Muscle of leg (tissue), 11 donors: ENCODE data around the gene GRIA4. TPM values are rescaled to one million over a fixed set of nuclear protein-coding genes. Genes with fewer than 3 reads are reported as not detected.
A peak's percentile ranks its signal among the peaks of the same experiment; 100 is the strongest.
"Not testable (repeated sequence)": the region's sequence is repeated elsewhere in the genome, so short reads cannot be mapped to it uniquely, and the experiment has no call there.

Experiments
- DNase-seq: peaks from one replicate; pipeline ENCODE4 v3.0.0; 2013
- H3K27ac ChIP-seq: one replicate; pipeline ENCODE4 v1.5.1; 2013; ENCODE audit warnings: mild to moderate bottlenecking, low read length, control low read depth
- H3K27me3 ChIP-seq: one replicate; pipeline ENCODE4 v1.6.1; 2013; ENCODE audit warnings: low read length; ENCODE audit not compliant: control insufficient read depth, insufficient read depth
- H3K36me3 ChIP-seq: one replicate; pipeline ENCODE4 v1.6.1; 2013; ENCODE audit warnings: low read length; ENCODE audit not compliant: control insufficient read depth, insufficient read depth
- H3K4me1 ChIP-seq: one replicate; pipeline ENCODE4 v1.6.1; 2013; ENCODE audit warnings: low read length; ENCODE audit not compliant: control insufficient read depth, insufficient read depth
- H3K4me3 ChIP-seq: one replicate; pipeline ENCODE4 v1.5.1; 2013; ENCODE audit warnings: low read length, control low read depth
- H3K9me3 ChIP-seq: replicated peaks from 2 replicates; pipeline ENCODE4 v1.6.1; 2013; ENCODE audit warnings: low read depth, low read length; ENCODE audit not compliant: control insufficient read depth
- WGBS: methylation state at CpG from one replicate; pipeline ENCODE4 v1.1.5; 2013; ENCODE audit warnings: missing lambda C conversion rate; ENCODE audit not compliant: insufficient coverage; 5-methylcytosine and 5-hydroxymethylcytosine counted together
- polyA plus RNA-seq, 8 donors: library from polyadenylated mRNA; unstranded; fragments of 120-200 nt; gene quantifications; one replicate each; pipeline versions ENCODE4 v1.2.1 to v1.2.3, GENCODE V29; 2013; ENCODE audit warnings: inconsistent platforms in 1 of 8, low replicate concordance in 1 of 8; ENCODE audit not compliant: insufficient read length in 8 of 8, insufficient read depth in 1 of 8
- total RNA-seq: library from RNA; stranded (reverse); fragments of 120-200 nt; gene quantifications from one replicate; pipeline ENCODE4 v1.2.4, GENCODE V29; 2013

GRIA4 gene
- total and polyA plus RNA-seq, 9 donors: 2.7 to 14.6 (median 7.8) TPM

- Histone ChIP-seq H3K4me1 (no peaks in the 10 kb centered on the region), H3K9me3 (peaks cover 16% of the 10 kb centered on the region), H3K4me3 (no peak overlapping the region), H3K27me3 (no peaks in the 10 kb centered on the region), H3K36me3 (peaks cover 10% of the 10 kb centered on the region), H3K27ac (no peak overlapping the region)
- DNase-seq: no peak
- WGBS: 88% methylated on average over 2 of the region's 4 CpGs
Measured at GRCh38 chr11:106001304-106002012, 391.6 kb downstream of the GRIA4 start.

GRCh38 chr11:106003094-106003493 lies 393.2 kb downstream of the GRIA4 start:
- not testable (repeated sequence) for H3K4me1 ChIP-seq, H3K27ac ChIP-seq, DNase-seq, H3K27me3 ChIP-seq, H3K4me3 ChIP-seq
- Histone ChIP-seq H3K36me3 (peaks cover 15% of the 10 kb centered on the region), H3K9me3 (peaks cover 16% of the 10 kb centered on the region)
- WGBS: no CpG with 5 or more reads among the region's 4 CpGs

- no peak overlapping the region for H3K4me3 ChIP-seq
- H3K9me3 ChIP-seq: no peaks in the 10 kb centered on the region
- H3K27me3 ChIP-seq: no peaks in the 10 kb centered on the region
- peaks cover 21% of the 10 kb centered on the region for H3K36me3 ChIP-seq
- H3K4me1 ChIP-seq: no peaks in the 10 kb centered on the region
- no peak overlapping the region for H3K27ac ChIP-seq
- DNase-seq: no peak
- WGBS: 100% methylated on average over 1 of the region's 2 CpGs
Measured at GRCh38 chr11:106011481-106011880, 401.6 kb downstream of the GRIA4 start.

GRCh38 chr11:106012744-106013143 lies 402.9 kb downstream of the GRIA4 start:
- DNase-seq: peak; percentile 9
- Histone ChIP-seq H3K9me3 (no peaks in the 10 kb centered on the region), H3K36me3 (peaks cover 16% of the 10 kb centered on the region), H3K4me3 (no peak overlapping the region), H3K27me3 (no peaks in the 10 kb centered on the region), H3K27ac (no peak overlapping the region), H3K4me1 (no peaks in the 10 kb centered on the region)
- WGBS: no CpG with 5 or more reads among the region's 3 CpGs

GRCh38 chr11:106014035-106014434 lies 404.2 kb downstream of the GRIA4 start:
- Histone ChIP-seq H3K27ac (no peak overlapping the region), H3K27me3 (no peaks in the 10 kb centered on the region), H3K4me3 (no peak overlapping the region), H3K4me1 (no peaks in the 10 kb centered on the region), H3K36me3 (peaks cover 11% of the 10 kb centered on the region), H3K9me3 (no peaks in the 10 kb centered on the region)
- no peak for DNase-seq
- whole genome bisulfite sequencing: no CpG with 5 or more reads among the region's 2 CpGs

GRCh38 chr11:106014620-106015019 lies 404.7 kb downstream of the GRIA4 start:
- Histone ChIP-seq H3K27me3 (no peaks in the 10 kb centered on the region), H3K4me3 (no peak overlapping the region), H3K4me1 (no peaks in the 10 kb centered on the region), H3K36me3 (peaks cover 8% of the 10 kb centered on the region), H3K9me3 (no peaks in the 10 kb centered on the region), H3K27ac (no peak overlapping the region)
- no peak for DNase-seq
- 100% methylated on average over 1 of the region's 2 CpGs for WGBS

- H3K9me3 ChIP-seq: no peaks in the 10 kb centered on the region
- WGBS: no CpG with 5 or more reads among the region's 2 CpGs
- H3K4me1 ChIP-seq: no peaks in the 10 kb centered on the region
- H3K4me3 ChIP-seq: no peak overlapping the region
- H3K36me3 ChIP-seq: peaks cover 4% of the 10 kb centered on the region
- no peaks in the 10 kb centered on the region for H3K27me3 ChIP-seq
- DNase-seq: no peak
- no peak overlapping the region for H3K27ac ChIP-seq
Measured at GRCh38 chr11:106015066-106015465, 405.2 kb downstream of the GRIA4 start.

- no CpG with 5 or more reads among the region's 2 CpGs for WGBS
- Histone ChIP-seq H3K27me3 (no peaks in the 10 kb centered on the region), H3K4me3 (no peak overlapping the region), H3K9me3 (no peaks in the 10 kb centered on the region), H3K36me3 (no peaks in the 10 kb centered on the region), H3K27ac (no peak overlapping the region), H3K4me1 (no peaks in the 10 kb centered on the region)
- no peak for DNase-seq
Measured at GRCh38 chr11:106017093-106017492, 407.2 kb downstream of the GRIA4 start.

GRCh38 chr11:106021181-106021966 lies 411.5 kb downstream of the GRIA4 start:
- H3K27me3 ChIP-seq: peaks cover 2% of the 10 kb centered on the region
- H3K9me3 ChIP-seq: no peaks in the 10 kb centered on the region
- H3K4me3 ChIP-seq: peak overlapping the region; percentile 88
- H3K36me3 ChIP-seq: no peaks in the 10 kb centered on the region
- H3K27ac ChIP-seq: peak overlapping the region; percentile 26
- no peaks in the 10 kb centered on the region for H3K4me1 ChIP-seq
- WGBS: 1% methylated on average over 9 of the region's 18 CpGs
- DNase-seq: peak; percentile 9

- H3K4me3 ChIP-seq: peak within 1 kb of the TSS; percentile 88
Measured at GRCh38 chr11:106021967-106022794, 412.3 kb downstream of the GRIA4 start, which contains the start of gene MSANTD4. Gene MSANTD4, minus strand, starts transcription at chr11:106022240. Its CDS starts 11,323 bp downstream, at chr11:106010917.

More at GRCh38 chr11:106021967-106022794, 412.3 kb downstream of the GRIA4 start, which contains the start of gene MSANTD4:
- Histone ChIP-seq H3K9me3 (no peaks in the 10 kb centered on the region), H3K36me3 (no peaks in the 10 kb centered on the region), H3K27me3 (peaks cover 2% of the 10 kb centered on the region), H3K27ac (peak within 1 kb of the TSS; percentile 72), H3K4me1 (no peaks in the 10 kb centered on the region)
- peak; percentile 100 for DNase-seq
- under 1% methylated on average over 40 of the region's 48 CpGs for WGBS
